OCI-LY1 (cell line): ENCODE results near the gene CD48.
"Not testable (repeated sequence)": the region's sequence is repeated elsewhere in the genome, so short reads cannot be mapped to it uniquely, and the experiment has no call there.

Experiments
- H2AFZ ChIP-seq: fragments of 200-600 bp; sonication (generic), shearing (Covaris generic); 2 replicates; pipeline ENCODE4 v1.6.0; 2014; ENCODE audit warnings: antibody characterized with exemption, mild to moderate bottlenecking, low read length
- H3F3A ChIP-seq: fragments of 200-600 bp; sonication (generic), shearing (Covaris generic); 2 replicates; pipeline ENCODE4 v1.6.0; 2014; ENCODE audit warnings: mild to moderate bottlenecking, antibody characterized with exemption, low read length, moderate library complexity; ENCODE audit not compliant: insufficient read depth
- H3K27ac ChIP-seq: fragments of 200-600 bp; sonication (generic); 2 replicates; pipeline ENCODE4 v1.5.1; 2014; ENCODE audit warnings: low read length, mixed run types, mild to moderate bottlenecking, low read depth; ENCODE audit not compliant: poor library complexity, severe bottlenecking
- H3K27me3 ChIP-seq: fragments of 200-600 bp; sonication (generic); 2 replicates; pipeline ENCODE4 v1.6.0; 2014; ENCODE audit warnings: antibody characterized with exemption, mild to moderate bottlenecking, low read length, moderate library complexity; ENCODE audit not compliant: insufficient read depth
- H3K36me3 ChIP-seq: fragments of 200-600 bp; sonication (generic); 2 replicates; pipeline ENCODE4 v1.6.1; 2014; ENCODE audit warnings: mild to moderate bottlenecking, antibody characterized with exemption, low read length, moderate library complexity, mixed read lengths; ENCODE audit not compliant: insufficient read depth
- H3K4me1 ChIP-seq: fragments of 200-600 bp; sonication (generic); 2 replicates; pipeline ENCODE4 v1.5.1; 2014; ENCODE audit warnings: mild to moderate bottlenecking, low read length, moderate library complexity; ENCODE audit not compliant: insufficient read depth, severe bottlenecking
- H3K4me2 ChIP-seq: fragments of 200-600 bp; sonication (generic), shearing (Covaris generic); 2 replicates; pipeline ENCODE4 v1.6.1; 2014; ENCODE audit warnings: low read length
- H3K4me3 ChIP-seq: fragments of 200-600 bp; sonication (generic); 2 replicates; pipeline ENCODE4 v1.5.1; 2014; ENCODE audit warnings: low read length, low read depth, mild to moderate bottlenecking, mixed read lengths; ENCODE audit not compliant: poor library complexity, severe bottlenecking
- H3K79me2 ChIP-seq: fragments of 200-600 bp; shearing (Covaris generic); 2 replicates; pipeline ENCODE4 v1.6.1; 2016; ENCODE audit warnings: mixed run types, low read length, mixed read lengths; ENCODE audit not compliant: insufficient read depth
- H3K9ac ChIP-seq: fragments of 200-600 bp; sonication (generic), shearing (Covaris generic); 2 replicates; pipeline ENCODE4 v1.6.1; 2014; ENCODE audit warnings: mild to moderate bottlenecking, low read length, mixed read lengths
- H3K9me2 ChIP-seq: fragments of 200-600 bp; sonication (generic), shearing (Covaris generic); 2 replicates; pipeline ENCODE4 v1.6.1; 2014; ENCODE audit warnings: low read depth, mild to moderate bottlenecking, low read length, mixed read lengths
- H3K9me3 ChIP-seq: fragments of 200-600 bp; shearing (Covaris generic); 2 replicates; pipeline ENCODE4 v1.6.1; 2014; ENCODE audit warnings: low read length, mixed read lengths
- H4K20me1 ChIP-seq: fragments of 200-600 bp; sonication (generic), shearing (Covaris generic); 2 replicates; pipeline ENCODE4 v1.6.0; 2016; ENCODE audit warnings: mild to moderate bottlenecking, low read length; ENCODE audit not compliant: insufficient read depth
- CTCF ChIP-seq: fragments of 200-600 bp; sonication (generic), shearing (Covaris generic); IDR thresholded peaks from 2 replicates; pipeline ENCODE4 v1.5.1; 2017; ENCODE audit warnings: mild to moderate bottlenecking, antibody characterized with exemption, low read length, moderate library complexity, mixed read lengths
- EZH2 ChIP-seq: fragments of 200-600 bp; sonication (generic), shearing (Covaris generic); IDR thresholded peaks from 2 replicates; pipeline ENCODE4 v1.8.0; 2017; ENCODE audit warnings: borderline replicate concordance, mixed run types, mild to moderate bottlenecking, antibody characterized with exemption, low read length, moderate library complexity, mixed read lengths

The CD48 gene

GRCh38 chr1:160734301-160734700 is 22.7 kb upstream of the CD48 start:
- H3K27me3 ChIP-seq = no peaks in the 10 kb centered on the region; the same call in 1 of the 2 replicates
- H3K9me3 ChIP-seq = 0 out of 2 replicates have a peak, but pooled peaks cover 4% of the 10 kb centered on the region
- 0 out of 2 replicates have a peak overlapping the region, but pooled peaks have one; percentile 14 for H3K4me2 ChIP-seq
- no peak for TF ChIP-seq EZH2
- TF ChIP-seq CTCF = no peak
- no peak overlapping the region for H2AFZ ChIP-seq
- H3K9ac ChIP-seq = no peak overlapping the region
- H4K20me1 ChIP-seq = no peaks in the 10 kb centered on the region
- H3K36me3 ChIP-seq = no peaks in the 10 kb centered on the region
- no peaks in the 10 kb centered on the region for H3F3A ChIP-seq
- no peak overlapping the region for H3K4me3 ChIP-seq
- H3K9me2 ChIP-seq = no peaks in the 10 kb centered on the region
- H3K79me2 ChIP-seq = no peaks in the 10 kb centered on the region
- H3K4me1 ChIP-seq = peaks cover 10% of the 10 kb centered on the region
- no peak overlapping the region for H3K27ac ChIP-seq

DNA sequence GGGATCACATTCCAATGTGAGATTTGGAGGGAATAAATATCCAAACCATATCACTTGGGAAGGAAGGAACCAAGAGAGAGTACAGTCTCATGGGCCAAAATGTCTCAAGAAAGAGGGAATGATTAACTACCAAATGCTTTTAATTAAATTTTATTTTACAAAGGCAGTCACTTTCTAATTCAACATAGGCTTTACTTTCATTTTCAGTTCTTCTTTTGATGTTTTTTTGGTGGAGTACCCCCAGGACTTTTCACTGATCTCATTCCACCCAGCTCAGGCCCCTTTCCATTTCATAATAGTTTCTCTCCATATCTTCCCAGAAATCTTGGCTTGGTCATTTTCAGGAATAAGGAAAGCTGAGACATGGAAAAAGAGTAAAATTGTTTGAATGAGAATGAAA is 22.3 kb upstream of the CD48 start:
- TF ChIP-seq CTCF = no peak
- TF ChIP-seq EZH2 = no peak
- H4K20me1 ChIP-seq = no peaks in the 10 kb centered on the region
- 0 out of 2 replicates have a peak, but pooled peaks cover 4% of the 10 kb centered on the region for H3K9me3 ChIP-seq
- H3K4me1 ChIP-seq = peaks cover 10% of the 10 kb centered on the region
- no peaks in the 10 kb centered on the region for H3K36me3 ChIP-seq
- H3F3A ChIP-seq = no peaks in the 10 kb centered on the region
- no peak overlapping the region for H3K9ac ChIP-seq
- H3K4me3 ChIP-seq = no peak overlapping the region
- H3K4me2 ChIP-seq = 0 out of 2 replicates have a peak overlapping the region, but pooled peaks have one; percentile 14
- no peaks in the 10 kb centered on the region for H3K9me2 ChIP-seq
- H3K27ac ChIP-seq = no peak overlapping the region
- H2AFZ ChIP-seq = no peak overlapping the region
- no peaks in the 10 kb centered on the region; the same call in 1 of the 2 replicates for H3K27me3 ChIP-seq
- no peaks in the 10 kb centered on the region for H3K79me2 ChIP-seq

- no peak for TF ChIP-seq CTCF
- TF ChIP-seq EZH2 = no peak
- H3K4me2 ChIP-seq = no peak overlapping the region
- H3K4me3 ChIP-seq = no peak overlapping the region
- no peaks in the 10 kb centered on the region for H3K27me3 ChIP-seq
- H3K9me3 ChIP-seq = 0 out of 2 replicates have a peak, but pooled peaks cover 2% of the 10 kb centered on the region
- H2AFZ ChIP-seq = no peak overlapping the region
- no peaks in the 10 kb centered on the region for H3F3A ChIP-seq
- H3K9ac ChIP-seq = no peak overlapping the region
- H4K20me1 ChIP-seq = no peaks in the 10 kb centered on the region
- H3K36me3 ChIP-seq = no peaks in the 10 kb centered on the region
- H3K79me2 ChIP-seq = no peaks in the 10 kb centered on the region
- no peak overlapping the region for H3K27ac ChIP-seq
- peaks cover 12% of the 10 kb centered on the region for H3K4me1 ChIP-seq
- H3K9me2 ChIP-seq = no peaks in the 10 kb centered on the region
Observed at GRCh38 chr1:160731990-160732389, 20.4 kb upstream of the CD48 start.

GRCh38 chr1:160731564-160731963 is 19.9 kb upstream of the CD48 start:
- not testable (repeated sequence) for H3K27me3 ChIP-seq, H3K36me3 ChIP-seq, H3K9ac ChIP-seq, H2AFZ ChIP-seq, H3K4me3 ChIP-seq, H3K4me2 ChIP-seq, H4K20me1 ChIP-seq, H3K9me2 ChIP-seq, H3K79me2 ChIP-seq, H3K27ac ChIP-seq, H3K9me3 ChIP-seq, H3F3A ChIP-seq
- peaks cover 16% of the 10 kb centered on the region for H3K4me1 ChIP-seq
